UCSD-AML1 (cell line): ENCODE measurements around the gene BABAM2.

Source experiments
- DNase-seq: peaks from one replicate; lab custom pipeline; 2025; ENCODE audit not compliant: unreplicated experiment; lab: John Stamatoyannopoulos, UW

BABAM2 gene

GRCh38 chr2:28152585-28153280 is 262.2 kb downstream of the BABAM2 start:
- DNase-seq: no peak

- no peak for DNase-seq
Measured at GRCh38 chr2:28153851-28154250, 263.3 kb downstream of the BABAM2 start.

GRCh38 chr2:28155086-28155485 is 264.6 kb downstream of the BABAM2 start:
- DNase-seq: no peak

DNA sequence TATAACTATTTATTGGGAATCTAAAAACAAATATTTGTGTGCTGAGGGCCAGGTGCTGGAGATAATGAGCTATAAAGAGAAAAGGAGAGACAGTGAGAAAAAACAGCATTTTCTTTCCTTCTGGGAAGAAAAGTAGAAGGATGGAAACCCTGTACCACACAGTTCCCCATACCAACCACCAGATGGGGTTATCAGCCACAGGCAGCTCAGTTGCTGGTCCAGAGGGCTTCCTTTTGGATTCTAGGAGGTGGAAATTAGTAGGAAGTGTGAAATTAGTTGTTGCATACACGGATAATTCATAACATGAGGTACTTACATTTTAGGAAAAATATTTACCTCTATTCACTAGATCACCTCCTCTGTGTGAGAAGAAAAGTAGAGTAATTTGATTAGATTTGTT is 265.1 kb downstream of the BABAM2 start:
- DNase-seq: no peak

DNA sequence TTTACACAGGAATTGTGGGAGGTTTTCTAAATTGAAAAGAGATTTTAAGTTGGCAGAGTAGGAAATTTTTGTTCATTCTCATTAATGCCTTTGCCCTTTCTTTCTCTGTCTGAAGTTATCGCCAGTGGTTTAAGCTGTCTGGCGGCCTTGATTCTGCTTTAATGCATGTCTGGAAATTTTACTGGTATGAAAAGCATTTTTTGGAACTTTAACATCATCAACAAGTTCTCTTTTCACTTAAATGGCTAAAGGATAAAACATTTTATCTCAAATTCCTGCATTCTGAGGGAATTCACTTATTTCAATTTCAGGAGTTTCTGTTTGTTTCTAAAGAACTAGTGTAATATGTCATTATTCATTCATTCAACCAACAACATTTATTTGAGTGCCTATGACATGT is 268.3 kb downstream of the BABAM2 start:
- DNase-seq: no peak

DNA sequence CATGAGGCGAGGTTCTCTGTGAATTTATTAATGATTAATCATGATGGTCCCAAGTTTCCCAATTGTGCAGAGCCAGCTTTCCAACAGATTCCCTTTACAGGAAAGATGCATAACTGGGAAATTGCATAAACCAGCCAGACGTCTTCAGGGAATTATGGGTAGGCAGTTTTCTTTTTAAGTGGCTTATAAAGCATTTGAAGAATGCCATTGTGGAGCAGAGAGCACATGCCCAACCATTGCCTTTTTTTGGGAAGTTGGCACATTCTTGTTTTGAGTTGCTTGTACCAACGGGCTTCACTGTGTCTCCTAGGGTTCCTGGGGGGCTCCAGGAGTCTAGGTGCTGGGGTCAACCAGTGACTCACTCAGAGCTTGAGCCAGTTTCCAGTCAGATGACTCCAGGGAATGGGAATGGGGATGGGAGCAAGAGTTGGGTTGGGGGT is 270.5 kb downstream of the BABAM2 start:
- DNase-seq: no peak

- no peak for DNase-seq
Measured at GRCh38 chr2:28161466-28161865, 270.9 kb downstream of the BABAM2 start.

GRCh38 chr2:28162564-28162963 is 272.0 kb downstream of the BABAM2 start:
- no peak for DNase-seq

DNA sequence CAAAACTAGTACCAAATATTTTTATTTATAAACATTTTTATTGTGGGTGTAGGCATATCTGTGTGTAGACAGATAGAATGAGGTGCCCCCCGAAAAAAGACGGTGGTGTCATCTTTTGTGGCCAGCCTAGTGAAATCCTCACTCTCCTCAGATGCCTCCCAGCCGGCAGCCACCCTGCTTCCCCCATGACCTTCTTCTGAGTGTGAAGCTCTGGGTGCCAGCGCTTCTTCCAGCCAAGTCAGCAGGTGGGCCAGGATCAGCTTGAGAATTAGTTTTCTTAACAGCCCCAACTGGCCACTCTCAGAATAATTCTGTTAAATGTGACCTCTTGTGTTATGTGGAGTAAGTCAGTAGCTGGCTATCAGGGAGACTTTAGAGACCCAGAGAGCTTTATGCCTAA is 272.5 kb downstream of the BABAM2 start:
- no peak for DNase-seq

DNA sequence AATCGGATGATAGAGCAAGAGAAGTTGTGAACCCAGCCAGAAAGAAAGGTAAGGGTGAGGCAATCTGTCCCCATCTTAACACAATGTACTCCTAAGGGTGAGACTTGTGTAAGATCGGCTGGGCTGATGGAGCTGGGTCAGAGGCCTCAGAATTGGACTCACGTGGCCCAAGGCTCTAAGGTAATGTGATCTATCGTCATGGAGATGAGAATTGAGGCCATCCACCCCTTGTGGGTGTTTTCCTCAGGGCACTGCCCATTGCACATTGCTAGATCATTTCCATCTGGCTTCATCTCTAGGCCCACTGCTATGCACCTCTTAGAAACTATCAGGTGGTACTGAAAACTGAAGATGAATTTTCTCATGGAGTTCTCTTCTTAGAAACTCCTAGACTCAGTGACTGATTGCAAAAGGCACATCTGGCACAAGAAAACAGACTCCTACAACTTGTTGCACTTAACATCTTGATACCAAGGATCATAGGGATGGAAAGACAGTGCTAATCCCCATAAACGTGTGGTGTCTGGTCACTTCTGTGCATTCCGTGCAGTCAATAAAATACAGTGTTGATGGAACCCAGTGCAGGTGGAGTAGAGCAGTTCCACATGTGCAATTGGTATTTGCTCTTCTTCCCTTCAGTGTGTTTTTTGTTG is 273.2 kb downstream of the BABAM2 start:
- DNase-seq: no peak

DNA sequence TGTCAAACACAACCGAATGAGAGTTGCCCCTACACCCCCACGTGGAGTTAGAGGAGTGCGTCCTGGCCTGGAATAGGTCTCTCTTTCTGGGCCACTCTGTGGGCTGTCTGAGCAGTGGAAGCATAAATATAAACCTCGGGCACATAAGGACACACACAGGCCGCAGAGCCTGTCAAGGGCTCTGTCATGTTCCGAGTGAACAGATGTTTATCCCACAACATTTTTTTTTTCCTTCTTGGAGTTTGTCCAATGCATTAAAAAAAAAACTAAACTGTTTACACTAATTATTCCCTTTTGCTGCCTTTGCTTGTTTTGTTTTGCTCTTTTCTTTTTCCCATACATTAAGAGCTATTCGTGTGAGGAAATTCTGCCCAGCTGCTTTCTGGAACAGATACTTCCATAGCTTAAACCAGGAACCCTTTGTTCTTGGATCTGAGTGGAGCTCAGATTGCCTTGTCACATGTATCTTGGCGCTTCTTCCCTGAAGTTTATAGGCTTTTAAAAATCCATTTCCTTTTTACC is 273.8 kb downstream of the BABAM2 start:
- DNase-seq: no peak

GRCh38 chr2:28165087-28165635 is 274.6 kb downstream of the BABAM2 start:
- DNase-seq: no peak

DNA sequence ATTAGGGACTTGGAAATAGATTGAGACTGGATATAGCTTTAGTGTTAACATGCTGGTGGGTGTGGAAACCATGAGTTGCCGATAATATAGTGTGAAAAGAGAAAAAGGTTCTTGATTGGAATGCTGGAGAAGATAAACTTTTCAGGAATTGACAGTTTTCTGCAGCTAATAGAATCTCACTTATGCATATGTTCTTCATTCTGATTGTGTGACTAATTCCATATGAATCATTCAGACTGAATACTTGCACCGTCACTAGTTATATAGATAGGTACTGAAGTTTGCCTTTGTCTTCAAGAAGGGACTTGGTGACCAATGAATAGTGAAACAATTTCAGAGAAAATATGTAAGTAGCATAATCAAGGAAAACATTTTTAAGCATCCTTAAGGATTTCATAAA is 276.4 kb downstream of the BABAM2 start:
- DNase-seq: no peak

DNA sequence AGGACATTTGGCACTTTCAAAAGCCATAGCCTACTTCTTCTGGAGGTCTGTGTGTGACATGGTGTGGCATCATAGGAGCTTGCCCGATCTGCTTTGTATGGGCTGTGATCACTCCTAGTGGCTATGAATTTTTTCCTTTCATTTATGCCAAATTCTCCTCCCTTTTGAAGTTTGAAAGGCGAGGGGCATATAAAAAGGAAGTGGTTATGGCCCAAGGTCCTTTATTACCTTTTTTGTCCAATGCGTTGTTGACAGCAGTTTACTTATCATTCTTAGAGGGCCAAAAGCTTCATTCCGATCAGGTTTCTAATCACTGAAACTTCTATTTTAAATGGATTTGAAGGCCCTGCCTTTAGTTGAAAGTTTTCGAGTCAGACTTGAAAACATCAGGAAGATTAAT is 277.8 kb downstream of the BABAM2 start:
- no peak for DNase-seq

DNA sequence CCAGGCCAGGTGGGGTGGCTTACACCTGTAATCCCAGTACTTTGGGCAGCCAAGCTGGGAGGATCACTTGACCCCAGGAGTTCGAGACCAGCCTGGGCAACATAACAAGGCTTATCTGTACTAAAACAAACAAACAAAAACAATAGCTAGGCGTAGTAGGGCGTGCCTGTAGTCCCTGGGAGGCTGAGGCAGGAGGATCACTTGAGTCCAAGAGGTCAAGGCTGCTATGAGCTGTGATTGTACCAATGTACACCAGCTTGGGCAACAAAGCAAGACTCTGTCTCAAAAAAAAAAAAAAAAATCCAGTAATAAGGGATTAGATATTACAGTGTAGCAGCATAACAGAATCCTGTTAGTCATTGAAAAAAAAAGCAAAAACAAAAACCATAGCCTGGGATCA is 279.0 kb downstream of the BABAM2 start:
- DNase-seq: no peak

DNA sequence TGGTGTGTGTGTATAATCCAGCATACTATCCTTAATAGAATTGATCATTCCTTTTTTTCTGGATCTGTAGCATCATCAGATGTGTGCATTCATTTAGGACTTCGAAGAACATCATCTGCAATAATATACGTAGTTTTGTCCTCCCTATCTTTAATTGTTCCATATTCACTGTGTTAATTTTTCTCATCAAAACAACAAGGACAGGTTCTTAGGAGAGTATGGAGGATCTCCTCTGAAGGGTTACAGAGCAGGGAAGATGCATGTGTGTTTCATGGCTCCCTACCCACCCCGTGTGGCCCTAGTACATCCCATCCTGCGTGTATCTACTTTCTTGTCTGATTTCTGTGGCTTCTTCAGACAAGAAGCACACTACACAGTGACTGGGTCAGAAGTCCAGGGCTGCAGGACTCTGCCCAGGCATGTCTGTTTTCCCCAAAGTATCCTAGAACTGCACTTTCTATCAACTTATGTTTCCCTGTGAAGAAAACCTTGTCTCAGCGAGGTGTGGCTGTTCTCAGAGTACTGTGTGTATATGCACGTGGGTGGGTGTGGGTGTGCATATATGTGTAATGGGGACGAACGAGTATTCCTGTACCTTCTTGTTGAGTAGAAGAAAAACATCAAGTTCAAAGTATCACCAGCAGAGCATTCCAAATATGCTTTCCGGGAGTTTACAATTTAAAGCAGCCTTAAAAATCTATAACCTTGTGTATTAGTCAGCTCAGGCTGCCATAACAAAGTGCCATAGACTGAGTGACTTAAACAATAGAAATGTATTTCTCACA is 281.8 kb downstream of the BABAM2 start:
- no peak for DNase-seq

DNA sequence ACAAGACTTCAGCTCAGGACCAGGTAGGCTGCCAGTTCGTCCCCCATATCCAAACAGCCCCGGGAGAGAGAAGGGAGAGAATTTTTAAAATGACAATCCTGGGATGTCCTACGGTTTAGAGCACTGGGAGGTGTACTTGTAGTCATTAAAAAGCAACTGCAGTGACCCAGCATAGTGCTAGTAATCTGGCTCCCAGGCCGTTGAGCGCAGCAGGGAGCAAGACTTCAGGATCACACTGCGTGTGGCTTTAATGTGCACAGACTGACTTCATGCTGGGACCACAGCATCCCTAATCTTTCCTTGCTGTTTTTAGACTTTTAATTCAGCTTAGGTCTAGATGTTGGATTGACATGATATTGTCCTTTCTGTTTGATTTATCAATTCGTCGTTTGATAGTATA is 282.8 kb downstream of the BABAM2 start:
- no peak for DNase-seq

DNA sequence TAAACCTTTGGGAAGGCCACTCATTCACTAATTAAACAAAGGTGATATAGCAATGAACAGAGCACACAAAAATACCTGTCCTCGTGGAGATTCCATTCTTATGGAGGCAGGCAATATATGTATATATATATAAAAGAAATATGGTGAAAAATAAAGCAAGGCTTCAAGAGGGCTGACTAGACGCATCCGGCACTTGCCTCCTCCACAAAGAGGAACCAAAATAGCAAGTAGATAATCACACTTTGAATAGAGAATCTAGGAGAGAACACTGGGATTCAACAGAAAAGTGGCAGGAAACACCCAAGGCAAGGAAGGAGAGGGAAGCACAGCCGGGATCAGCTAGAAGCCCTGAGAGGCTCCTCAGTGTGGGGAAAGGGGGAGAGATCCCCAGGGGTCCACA is 283.7 kb downstream of the BABAM2 start:
- DNase-seq: no peak

- no peak for DNase-seq
Measured at GRCh38 chr2:28175028-28175427, 284.5 kb downstream of the BABAM2 start.

DNA sequence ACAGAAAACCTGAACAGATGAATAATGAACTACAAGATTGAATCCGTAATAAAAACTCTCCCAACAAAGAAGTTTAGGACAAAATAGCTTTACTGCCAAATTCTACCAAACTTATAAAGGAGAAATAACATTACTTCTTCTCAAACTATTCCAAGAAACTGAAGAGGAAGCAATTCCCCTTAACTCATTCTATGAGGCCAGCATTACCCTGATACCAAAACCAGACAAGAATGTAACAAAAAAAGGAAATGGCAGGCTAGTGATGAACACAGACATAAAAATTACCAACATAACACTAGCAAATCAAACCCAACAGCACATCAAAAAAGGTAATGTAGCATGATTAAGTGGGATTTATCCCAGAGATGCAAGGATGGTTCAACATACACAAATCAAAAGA is 288.4 kb downstream of the BABAM2 start:
- DNase-seq: no peak

- DNase-seq: no peak
Measured at GRCh38 chr2:28181801-28182200, 291.3 kb downstream of the BABAM2 start.

- no peak for DNase-seq
Measured at GRCh38 chr2:28182348-28182747, 291.8 kb downstream of the BABAM2 start.
